Tibial nerve (tissue), 3 donors: ENCODE data around the gene AGBL3.

Source experiments
- POLR2A ChIP-seq, 2 donors: fragments of 450-650 bp; IDR thresholded peaks; one replicate each; pipeline ENCODE4 v1.6.1; 2017; ENCODE audit warnings: antibody characterized with exemption in 2 of 2, mild to moderate bottlenecking in 2 of 2, moderate library complexity in 2 of 2
- TF ChIP-seq, protein P1 (sequence below), 5 experiments: fragments of 200-600 bp in 3 of 5; fragments of 450-650 bp in 2 of 5; sonication (generic) in 3 of 5; IDR thresholded peaks; one replicate each; pipeline ENCODE4 v1.5.1; 2016 to 2019; ENCODE audit warnings: antibody characterized with exemption in 5 of 5, mild to moderate bottlenecking in 3 of 5, moderate library complexity in 2 of 5

DNA sequence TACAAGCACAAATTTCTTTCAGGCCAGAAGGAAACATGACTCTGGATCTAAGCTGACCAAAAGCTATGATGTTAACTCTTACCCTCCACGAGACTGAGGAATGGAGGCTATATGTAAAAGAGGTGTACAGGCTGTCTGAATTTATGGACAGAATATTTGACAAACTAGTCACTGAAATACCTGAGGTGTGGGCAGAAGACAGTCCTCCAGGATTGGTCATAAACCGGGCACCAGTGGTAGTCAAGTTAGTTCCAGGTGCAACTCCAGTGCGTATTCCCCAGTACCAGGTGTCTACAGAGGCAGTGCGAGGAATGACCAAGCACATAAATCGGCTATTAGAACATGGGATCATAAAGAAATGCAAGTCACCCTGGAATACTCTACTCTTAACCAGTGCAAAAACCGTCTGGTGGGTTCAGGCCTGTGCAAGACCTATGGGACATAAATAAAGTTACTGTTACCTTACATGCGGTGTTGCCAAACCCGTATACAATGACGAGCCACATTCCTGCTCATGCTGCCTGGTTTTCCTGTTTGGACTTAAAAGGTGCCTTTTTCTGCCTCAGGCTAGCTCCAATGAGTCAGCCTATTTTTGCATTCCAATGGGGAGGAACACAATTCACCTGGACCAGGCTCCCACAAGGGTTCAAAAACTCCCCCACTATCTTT is 190.9 kb downstream of the AGBL3 start:
- no peak for TF ChIP-seq POLR2A (IDR thresholded peaks at IDR 0.05)
- TF ChIP-seq, protein P1, sequence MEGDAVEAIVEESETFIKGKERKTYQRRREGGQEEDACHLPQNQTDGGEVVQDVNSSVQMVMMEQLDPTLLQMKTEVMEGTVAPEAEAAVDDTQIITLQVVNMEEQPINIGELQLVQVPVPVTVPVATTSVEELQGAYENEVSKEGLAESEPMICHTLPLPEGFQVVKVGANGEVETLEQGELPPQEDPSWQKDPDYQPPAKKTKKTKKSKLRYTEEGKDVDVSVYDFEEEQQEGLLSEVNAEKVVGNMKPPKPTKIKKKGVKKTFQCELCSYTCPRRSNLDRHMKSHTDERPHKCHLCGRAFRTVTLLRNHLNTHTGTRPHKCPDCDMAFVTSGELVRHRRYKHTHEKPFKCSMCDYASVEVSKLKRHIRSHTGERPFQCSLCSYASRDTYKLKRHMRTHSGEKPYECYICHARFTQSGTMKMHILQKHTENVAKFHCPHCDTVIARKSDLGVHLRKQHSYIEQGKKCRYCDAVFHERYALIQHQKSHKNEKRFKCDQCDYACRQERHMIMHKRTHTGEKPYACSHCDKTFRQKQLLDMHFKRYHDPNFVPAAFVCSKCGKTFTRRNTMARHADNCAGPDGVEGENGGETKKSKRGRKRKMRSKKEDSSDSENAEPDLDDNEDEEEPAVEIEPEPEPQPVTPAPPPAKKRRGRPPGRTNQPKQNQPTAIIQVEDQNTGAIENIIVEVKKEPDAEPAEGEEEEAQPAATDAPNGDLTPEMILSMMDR (IDR thresholded peaks at IDR 0.05), result no peak
